Mesodermal cell (in vitro differentiated cells): ENCODE results near the gene MYO1A.
A peak's percentile ranks its signal among the peaks of the same experiment; 100 is the strongest.
"Not testable (repeated sequence)": the region's sequence is repeated elsewhere in the genome, so short reads cannot be mapped to it uniquely, and the experiment has no call there.

ENCODE experiments used
- H3K27ac ChIP-seq: 2 replicates; pipeline ENCODE4 v1.7.0; 2013; ENCODE audit warnings: mild to moderate bottlenecking, low read depth, low read length, moderate library complexity; ENCODE audit not compliant: severe bottlenecking
- H3K36me3 ChIP-seq: 2 replicates; pipeline ENCODE4 v1.7.1; 2013; ENCODE audit warnings: mild to moderate bottlenecking, low read length, moderate library complexity; ENCODE audit not compliant: control insufficient read depth, insufficient read depth
- H3K4me1 ChIP-seq: one replicate; pipeline ENCODE4 v1.7.1; 2013; ENCODE audit warnings: mild to moderate bottlenecking, low read length; ENCODE audit not compliant: insufficient read depth, control insufficient read depth, poor library complexity, severe bottlenecking
- H3K4me3 ChIP-seq: 2 replicates; pipeline ENCODE4 v1.7.0; 2013; ENCODE audit warnings: low read length, control low read depth, mild to moderate bottlenecking; ENCODE audit not compliant: insufficient read depth, poor library complexity, severe bottlenecking; ENCODE audit errors: extremely low read depth
- H3K9me3 ChIP-seq: 2 replicates; pipeline ENCODE4 v1.7.1; 2013; ENCODE audit warnings: mild to moderate bottlenecking, low read length, moderate library complexity; ENCODE audit not compliant: control insufficient read depth
- WGBS, 2 experiments: methylation state at CpG; one replicate each; pipeline ENCODE4 v1.1.5; 2013; ENCODE audit warnings: missing lambda C conversion rate in 2 of 2; ENCODE audit not compliant: insufficient coverage in 2 of 2; 5-methylcytosine and 5-hydroxymethylcytosine counted together

The MYO1A gene

GRCh38 chr12:56990648-56991318 lies 59.1 kb downstream of the MYO1A start:
- Histone ChIP-seq H3K27ac (no peak overlapping the region), H3K36me3 (peaks cover 5% of the 10 kb centered on the region), H3K9me3 (no peaks in the 10 kb centered on the region), H3K4me3 (no peak overlapping the region), H3K4me1 (peaks cover 29% of the 10 kb centered on the region)
- WGBS, 2 experiments: 83 to 89% methylated on average over 4 to 5 of the region's 7 CpGs

DNA sequence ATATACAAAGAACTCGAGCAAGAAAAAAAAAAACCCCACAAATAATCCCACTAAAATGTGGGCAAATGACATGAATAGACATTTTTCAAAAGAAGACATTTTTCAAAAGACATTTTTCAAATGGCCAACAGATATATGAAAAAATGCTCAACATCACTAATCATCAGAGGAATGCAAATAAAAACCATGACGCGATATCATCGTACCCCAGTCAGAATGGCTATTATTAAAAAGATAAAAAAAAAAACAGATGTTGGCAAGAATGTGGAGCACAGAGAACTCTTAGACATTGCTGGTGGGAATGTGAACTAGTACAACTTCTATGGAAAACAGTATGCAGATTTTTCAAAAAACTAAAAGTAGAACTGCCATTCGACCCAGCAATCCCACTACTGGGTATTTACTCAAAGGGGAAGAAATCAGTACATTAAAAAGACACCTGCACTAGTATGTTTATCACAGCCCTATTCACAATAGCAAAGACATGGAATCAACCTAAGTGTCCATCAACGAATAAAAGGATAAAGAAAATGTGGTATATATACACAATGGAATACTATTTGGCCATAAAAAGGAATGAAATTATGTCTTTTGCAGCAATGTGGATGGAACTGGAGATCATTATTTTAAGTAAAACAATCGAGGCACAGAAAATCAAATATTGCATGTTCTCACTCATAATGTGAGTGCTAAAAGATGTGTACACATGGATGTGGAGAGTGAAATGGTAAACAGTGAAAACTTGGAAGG lies 59.9 kb downstream of the MYO1A start:
- no peak overlapping the region for H3K27ac ChIP-seq
- peaks cover 30% of the 10 kb centered on the region for H3K4me1 ChIP-seq
- H3K9me3 ChIP-seq: no peaks in the 10 kb centered on the region
- 100% methylated on average over 1 to 2 of the region's 7 CpGs for WGBS, 2 experiments
- no peak overlapping the region for H3K4me3 ChIP-seq
- no peaks in the 10 kb centered on the region for H3K36me3 ChIP-seq

DNA sequence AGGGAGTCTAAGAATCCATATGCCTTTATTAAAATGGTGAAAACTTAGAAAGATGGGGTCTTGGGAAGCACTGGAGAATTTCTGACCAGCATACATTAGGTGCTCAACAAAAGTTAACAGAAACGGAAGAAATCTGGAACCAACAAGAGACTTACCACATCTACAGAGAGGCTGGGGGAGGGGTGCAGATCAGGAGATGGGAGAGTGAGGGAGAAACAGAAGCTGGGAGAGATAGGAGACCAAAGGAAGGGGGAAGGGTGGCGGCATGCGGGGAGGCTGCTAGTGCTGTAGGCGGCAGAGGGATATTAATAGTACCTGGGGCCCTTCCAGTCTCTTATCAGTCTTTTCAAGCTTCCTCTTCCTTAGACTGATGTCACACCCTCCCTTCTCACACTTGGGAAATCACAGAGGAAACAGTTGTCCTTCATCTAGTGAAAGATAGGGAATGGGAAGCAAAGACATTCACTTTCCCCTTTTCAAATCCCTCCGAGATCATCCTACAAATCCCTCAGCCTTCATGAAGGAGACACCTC lies 61.7 kb downstream of the MYO1A start:
- H3K4me1 ChIP-seq: peaks cover 30% of the 10 kb centered on the region
- 60% methylated on average over 1 of the region's 5 CpGs; no CpG with 5 or more reads in 1 of the 2 experiments for WGBS, 2 experiments
- no peaks in the 10 kb centered on the region for H3K36me3 ChIP-seq
- H3K9me3 ChIP-seq: no peaks in the 10 kb centered on the region
- peak overlapping the region; percentile 38 for H3K27ac ChIP-seq
- H3K4me3 ChIP-seq: no peak overlapping the region

DNA sequence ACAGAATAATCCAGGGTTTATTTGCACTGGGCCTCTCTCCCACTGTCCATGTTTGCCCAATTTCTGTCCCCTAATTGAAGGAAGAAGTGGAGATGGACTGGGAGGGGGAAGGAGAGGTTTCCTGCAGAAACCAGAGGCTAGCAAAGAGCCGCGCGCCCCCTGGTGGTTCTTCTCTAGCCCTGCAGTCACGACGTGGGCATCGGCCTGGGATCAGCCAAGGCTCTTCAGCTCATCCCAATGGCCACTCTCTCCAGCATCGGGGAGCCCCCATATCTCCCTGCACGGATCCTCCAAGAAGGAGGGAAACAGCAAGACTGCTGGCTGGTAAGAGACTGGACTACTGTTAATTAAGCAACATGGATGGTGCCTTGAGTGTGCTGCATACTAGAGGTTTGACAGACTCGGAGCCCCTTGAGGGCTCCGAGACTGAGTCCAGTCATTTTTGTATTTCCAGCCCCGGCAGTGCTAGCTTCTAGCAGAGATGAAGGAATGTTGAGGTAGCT lies 62.3 kb downstream of the MYO1A start:
- Histone ChIP-seq H3K36me3 (no peaks in the 10 kb centered on the region), H3K4me1 (peaks cover 30% of the 10 kb centered on the region), H3K27ac (peak overlapping the region; percentile 38), H3K4me3 (no peak overlapping the region), H3K9me3 (no peaks in the 10 kb centered on the region)
- 29 to 92% methylated on average over 2 to 11 of the region's 11 CpGs for whole genome bisulfite sequencing, 2 experiments

- Histone ChIP-seq H3K36me3 (no peaks in the 10 kb centered on the region), H3K9me3 (no peaks in the 10 kb centered on the region), H3K27ac (no peak overlapping the region), H3K4me3 (no peak overlapping the region), H3K4me1 (peaks cover 26% of the 10 kb centered on the region)
Measured at GRCh38 chr12:56987011-56987410, 62.9 kb downstream of the MYO1A start.

DNA sequence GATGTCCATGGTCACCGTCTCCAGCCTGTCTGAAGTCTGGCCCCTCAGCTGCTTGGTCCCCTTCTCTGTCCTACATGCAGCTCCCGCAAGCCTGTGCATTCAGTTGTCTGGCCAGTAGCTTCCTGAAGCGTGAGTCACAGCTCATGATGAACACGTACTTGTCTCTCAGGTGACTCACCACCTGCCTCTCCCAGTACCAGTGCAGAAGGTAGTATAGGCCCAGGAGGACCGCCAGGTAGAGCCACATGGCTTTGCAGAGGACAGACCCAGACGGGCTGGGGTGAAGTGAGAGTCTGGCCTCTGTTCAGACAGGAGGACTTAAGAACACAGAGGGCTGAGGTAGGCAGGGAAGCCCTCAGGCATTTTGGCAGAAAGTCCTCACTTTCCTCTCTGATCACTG lies 64.2 kb downstream of the MYO1A start:
- H3K4me3 ChIP-seq, H3K27ac ChIP-seq, H3K36me3 ChIP-seq, H3K9me3 ChIP-seq: not testable (repeated sequence)
- 83 to 100% methylated on average over 1 to 4 of the region's 6 CpGs for WGBS, 2 experiments
- peaks cover 25% of the 10 kb centered on the region for H3K4me1 ChIP-seq

DNA sequence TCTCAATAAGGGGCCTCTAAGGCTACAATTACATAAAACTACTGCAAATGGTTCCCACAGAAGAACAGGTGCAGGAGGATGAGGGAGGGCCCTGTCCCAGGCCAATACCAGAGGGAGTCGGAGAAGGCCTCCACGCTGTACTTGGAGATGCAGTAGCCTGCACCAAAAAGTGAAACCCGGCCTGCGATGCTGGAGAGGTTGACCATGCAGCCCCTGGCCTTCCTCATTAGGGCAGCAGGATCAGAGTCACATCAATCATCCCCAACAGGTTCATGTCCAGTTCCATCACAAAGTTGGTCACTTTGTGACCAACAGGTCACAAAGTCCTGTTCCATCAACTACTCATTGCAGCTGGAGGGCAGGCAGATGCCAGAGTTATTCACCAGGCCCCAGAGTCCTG lies 66.5 kb downstream of the MYO1A start:
- no peak overlapping the region for H3K4me3 ChIP-seq
- no peaks in the 10 kb centered on the region for H3K36me3 ChIP-seq
- 98 to 100% methylated on average over 2 to 4 of the region's 4 CpGs for WGBS, 2 experiments

GRCh38 chr12:56982578-56983236 lies 67.2 kb downstream of the MYO1A start:
- WGBS, 2 experiments: 70% methylated on average over 2 of the region's 3 CpGs; no CpG with 5 or more reads in 1 of the 2 experiments
- H3K9me3 ChIP-seq, H3K36me3 ChIP-seq, H3K4me1 ChIP-seq, H3K27ac ChIP-seq, H3K4me3 ChIP-seq: not testable (repeated sequence)

More for the DNA sequence above, 66.5 kb downstream of the MYO1A start:
- Histone ChIP-seq H3K9me3 (no peaks in the 10 kb centered on the region), H3K4me1 (peaks cover 9% of the 10 kb centered on the region), H3K27ac (no peak overlapping the region)

- no peak overlapping the region for H3K4me3 ChIP-seq
- no peak overlapping the region for H3K27ac ChIP-seq
- peaks cover 2% of the 10 kb centered on the region for H3K4me1 ChIP-seq
- no peaks in the 10 kb centered on the region for H3K36me3 ChIP-seq
- no peaks in the 10 kb centered on the region for H3K9me3 ChIP-seq
- WGBS, 2 experiments: 88 to 100% methylated on average over 1 to 3 of the region's 4 CpGs
Measured at GRCh38 chr12:56980941-56981530, 68.9 kb downstream of the MYO1A start.

GRCh38 chr12:56980268-56980667 lies 69.7 kb downstream of the MYO1A start:
- 91 to 94% methylated on average over 6 of the region's 6 CpGs for WGBS, 2 experiments
- no peaks in the 10 kb centered on the region for H3K4me1 ChIP-seq
- H3K4me3 ChIP-seq: no peak overlapping the region
- H3K27ac ChIP-seq: no peak overlapping the region
- H3K9me3 ChIP-seq: no peaks in the 10 kb centered on the region
- H3K36me3 ChIP-seq: no peaks in the 10 kb centered on the region
